Neuronal stem cell (in vitro differentiated cells): ENCODE results near the gene LIM2.
A peak's percentile ranks its signal among the peaks of the same experiment; 100 is the strongest.

Experiments
- DNase-seq: peaks from one replicate; pipeline ENCODE4 v3.0.0-alpha.2; 2013; ENCODE audit warnings: low spot score
- H2AFZ ChIP-seq: one replicate; pipeline ENCODE4 v1.6.1; 2013; ENCODE audit warnings: mild to moderate bottlenecking, low read length, inconsistent platforms
- H2AK5ac ChIP-seq: 2 replicates; pipeline ENCODE4 v1.6.1; 2013; ENCODE audit warnings: low read depth, mild to moderate bottlenecking, inconsistent platforms, low read length, moderate library complexity, mixed read lengths
- H2BK120ac ChIP-seq: 2 replicates; pipeline ENCODE4 v1.6.1; 2013; ENCODE audit warnings: low read depth, mild to moderate bottlenecking, inconsistent platforms, low read length, moderate library complexity, mixed read lengths
- H2BK12ac ChIP-seq: one replicate; pipeline ENCODE4 v1.6.1; 2013; ENCODE audit warnings: low read length, inconsistent platforms
- H2BK15ac ChIP-seq: 2 replicates; pipeline ENCODE4 v1.6.1; 2013; ENCODE audit warnings: mild to moderate bottlenecking, low read length, inconsistent platforms, mixed read lengths
- H2BK5ac ChIP-seq: one replicate; pipeline ENCODE4 v1.6.1; 2013; ENCODE audit warnings: inconsistent platforms, mild to moderate bottlenecking, low read length, moderate library complexity
- H3K14ac ChIP-seq: one replicate; pipeline ENCODE4 v1.6.1; 2013; ENCODE audit warnings: low read length, inconsistent platforms
- H3K18ac ChIP-seq: 2 replicates; pipeline ENCODE4 v1.6.1; 2013; ENCODE audit warnings: low read length, inconsistent platforms
- H3K23ac ChIP-seq: 2 replicates; pipeline ENCODE4 v1.6.1; 2013; ENCODE audit warnings: low read depth, mild to moderate bottlenecking, mixed read lengths, low read length, inconsistent platforms; ENCODE audit not compliant: poor library complexity
- H3K27ac ChIP-seq: replicated peaks from 3 replicates; pipeline ENCODE4 v1.5.1; 2013; ENCODE audit warnings: low read length, inconsistent platforms
- H3K27me3 ChIP-seq, 3 experiments: 2 replicates each; pipeline ENCODE4 v1.6.1; 2013; ENCODE audit warnings: low read length in 3 of 3, mild to moderate bottlenecking in 2 of 3, inconsistent platforms in 1 of 3, low read depth in 1 of 3, mixed read lengths in 1 of 3, moderate library complexity in 1 of 3; ENCODE audit not compliant: control insufficient read depth in 3 of 3, insufficient read depth in 3 of 3
- H3K36me3 ChIP-seq, 2 donors: replicated peaks in 1 of 2; 2 replicates each; pipeline ENCODE4 v1.6.1; 2013; ENCODE audit warnings: low read length in 2 of 2; ENCODE audit not compliant: control insufficient read depth in 2 of 2, insufficient read depth in 2 of 2
- H3K4ac ChIP-seq: 2 replicates; pipeline ENCODE4 v1.6.1; 2013; ENCODE audit warnings: inconsistent platforms, mild to moderate bottlenecking, low read length, moderate library complexity
- H3K4me1 ChIP-seq, 2 donors: 1 replicate in 1 of 2; 2 replicates in 1 of 2; pipeline ENCODE4 v1.6.1; 2013; ENCODE audit warnings: low read length in 2 of 2, low read depth in 1 of 2; ENCODE audit not compliant: control insufficient read depth in 2 of 2, insufficient read depth in 1 of 2
- H3K4me2 ChIP-seq: one replicate; pipeline ENCODE4 v1.6.1; 2013; ENCODE audit warnings: mild to moderate bottlenecking, low read length, inconsistent platforms; ENCODE audit not compliant: insufficient read depth, poor library complexity, severe bottlenecking
- H3K4me3 ChIP-seq, 2 donors: 2 replicates each; pipeline ENCODE4 v1.5.1; 2013; ENCODE audit warnings: low read length in 2 of 2, mild to moderate bottlenecking in 2 of 2, inconsistent platforms in 1 of 2, moderate library complexity in 1 of 2
- H3K79me1 ChIP-seq: one replicate; pipeline ENCODE4 v1.6.1; 2013; ENCODE audit warnings: low read depth, mild to moderate bottlenecking, inconsistent platforms, low read length, moderate library complexity
- H3K9ac ChIP-seq: one replicate; pipeline ENCODE4 v1.6.1; 2013; ENCODE audit warnings: mild to moderate bottlenecking, low read depth, low read length, inconsistent platforms; ENCODE audit not compliant: poor library complexity
- H3K9me3 ChIP-seq, 2 donors: replicated peaks in 1 of 2; 2 replicates each; pipeline versions ENCODE3 to v1.6.1; 2013; ENCODE audit warnings: low read length in 2 of 2, mild to moderate bottlenecking in 2 of 2, inconsistent platforms in 1 of 2, low read depth in 1 of 2, mixed read lengths in 1 of 2, moderate library complexity in 1 of 2; ENCODE audit not compliant: control insufficient read depth in 2 of 2, insufficient read depth in 1 of 2
- H4K8ac ChIP-seq: one replicate; pipeline ENCODE4 v1.6.1; 2013; ENCODE audit warnings: low read depth, mild to moderate bottlenecking, inconsistent platforms, low read length, moderate library complexity
- H4K91ac ChIP-seq: one replicate; pipeline ENCODE4 v1.6.1; 2013; ENCODE audit warnings: low read length, low read depth, mild to moderate bottlenecking, inconsistent platforms; ENCODE audit not compliant: poor library complexity
- WGBS, 2 donors: extraction: QIAGEN DNeasy Blood & Tissue Kit; methylation state at CpG; one replicate each; pipeline ENCODE4 v1.1.7; 2013; ENCODE audit warnings: missing lambda C conversion rate in 2 of 2, mixed read lengths in 1 of 2; ENCODE audit not compliant: insufficient read length in 2 of 2, insufficient replicate concordance in 1 of 2; ENCODE audit errors: extremely low coverage in 2 of 2; 5-methylcytosine and 5-hydroxymethylcytosine counted together

The LIM2 gene

GRCh38 chr19:51342631-51343569 is 44.9 kb downstream of the LIM2 start:
- no peak overlapping the region for H3K4me3 ChIP-seq
- WGBS, 2 donors = no CpG with 5 or more reads among the region's 9 CpGs
- no peak overlapping the region for H2BK120ac ChIP-seq
- H4K8ac ChIP-seq = no peak overlapping the region
- peaks cover 2 to 5% of the 10 kb centered on the region in 2 donors for H3K4me1 ChIP-seq
- H3K27me3 ChIP-seq = peaks cover 0 to 19% (median 7%) of the 10 kb centered on the region in 3 experiments
- peak overlapping the region; percentile 3 for H2BK15ac ChIP-seq
- no peak overlapping the region for H3K14ac ChIP-seq
- peaks cover 0 to 4% of the 10 kb centered on the region in 2 donors for H3K36me3 ChIP-seq
- no peak overlapping the region for H3K4ac ChIP-seq
- no peak overlapping the region for H2AK5ac ChIP-seq
- no peak overlapping the region for H3K9ac ChIP-seq
- no peak overlapping the region for H2BK5ac ChIP-seq
- no peak overlapping the region for H4K91ac ChIP-seq
- peaks cover 2% of the 10 kb centered on the region for H3K79me1 ChIP-seq
- H3K18ac ChIP-seq = no peak overlapping the region
- no peak overlapping the region for H3K27ac ChIP-seq
- H3K9me3 ChIP-seq = no peaks in the 10 kb centered on the region
- no peak overlapping the region for H3K23ac ChIP-seq
- DNase-seq = no peak
- no peak overlapping the region for H2AFZ ChIP-seq
- H2BK12ac ChIP-seq = peak overlapping the region; percentile 16
- H3K4me2 ChIP-seq = no peak overlapping the region

- Histone ChIP-seq H3K79me1 (peaks cover 2% of the 10 kb centered on the region), H3K27ac (no peak within 1 kb of the TSS), H4K8ac (no peak within 1 kb of the TSS), H3K36me3 (peaks cover 0 to 3% of the 10 kb centered on the region in 2 donors), H3K27me3 (peaks cover 0 to 19% (median 7%) of the 10 kb centered on the region in 3 experiments), H2AFZ (no peak within 1 kb of the TSS), H3K4me2 (no peak within 1 kb of the TSS), H2BK120ac (peak within 1 kb of the TSS; percentile 66), H3K9me3 (no peaks in the 10 kb centered on the region), H3K4me1 (peaks cover 2 to 5% of the 10 kb centered on the region in 2 donors), H3K14ac (peak within 1 kb of the TSS; percentile 97), H2AK5ac (peak within 1 kb of the TSS; percentile 96), H3K4ac (no peak within 1 kb of the TSS), H3K23ac (peak within 1 kb of the TSS; percentile 96), H3K9ac (peak within 1 kb of the TSS; percentile 38), H2BK5ac (peak within 1 kb of the TSS; percentile 71), H3K4me3 (peak within 1 kb of the TSS in 1 of 2 donors; percentile 59), H3K18ac (peak within 1 kb of the TSS; percentile 89), H2BK12ac (peak within 1 kb of the TSS; percentile 16), H4K91ac (no peak within 1 kb of the TSS), H2BK15ac (peak within 1 kb of the TSS; percentile 98)
- no CpG with 5 or more reads among the region's 3 CpGs for WGBS, 2 donors
- no peak for DNase-seq
These were observed 45.7 kb downstream of the LIM2 start, which contains the start of gene VSIG10L for GRCh38 chr19:51341976-51342580. VSIG10L (minus strand) TSS chr19:51342139; CDS start chr19:51342124, 15 bp downstream.

GRCh38 chr19:51341066-51341465 is 46.7 kb downstream of the LIM2 start:
- Histone ChIP-seq H3K27ac (no peak overlapping the region), H3K79me1 (peaks cover 2% of the 10 kb centered on the region), H3K18ac (peak overlapping the region; percentile 89), H2BK5ac (peak overlapping the region; percentile 71), H3K23ac (peak overlapping the region; percentile 96), H3K9me3 (no peaks in the 10 kb centered on the region), H3K4me2 (no peak overlapping the region), H2AFZ (peak overlapping the region; percentile 95), H3K27me3 (peaks cover 0 to 19% (median 7%) of the 10 kb centered on the region in 3 experiments), H2BK12ac (no peak overlapping the region), H3K4me1 (peaks cover 2 to 5% of the 10 kb centered on the region in 2 donors), H2AK5ac (peak overlapping the region; percentile 96), H3K9ac (peak overlapping the region; percentile 38), H2BK120ac (peak overlapping the region; percentile 66), H3K4ac (no peak overlapping the region), H3K4me3 (peak overlapping the region in 1 of 2 donors; percentile 59), H4K8ac (no peak overlapping the region), H3K36me3 (no peaks in the 10 kb centered on the region), H3K14ac (peak overlapping the region; percentile 97), H2BK15ac (peak overlapping the region; percentile 98), H4K91ac (no peak overlapping the region)
- WGBS, 2 donors = no CpG with 5 or more reads among the region's 18 CpGs
- no peak for DNase-seq
